PC-9 (cell line): ENCODE measurements around the gene TCF3.

Experiments
- EZH2 ChIP-seq: fragments of 200-600 bp; sonication (generic); IDR thresholded peaks from 2 replicates; pipeline ENCODE4 v1.8.0; 2017; ENCODE audit warnings: antibody characterized with exemption, low read depth
- TF ChIP-seq, protein P1 (sequence below): fragments of 200-600 bp; sonication (generic); conservative IDR thresholded peaks from 2 replicates; pipeline ENCODE4 v1.6.1; 2017; ENCODE audit warnings: mixed run types, antibody characterized with exemption, mild to moderate bottlenecking, moderate library complexity

- no peak for TF ChIP-seq EZH2
- TF ChIP-seq, protein P1, sequence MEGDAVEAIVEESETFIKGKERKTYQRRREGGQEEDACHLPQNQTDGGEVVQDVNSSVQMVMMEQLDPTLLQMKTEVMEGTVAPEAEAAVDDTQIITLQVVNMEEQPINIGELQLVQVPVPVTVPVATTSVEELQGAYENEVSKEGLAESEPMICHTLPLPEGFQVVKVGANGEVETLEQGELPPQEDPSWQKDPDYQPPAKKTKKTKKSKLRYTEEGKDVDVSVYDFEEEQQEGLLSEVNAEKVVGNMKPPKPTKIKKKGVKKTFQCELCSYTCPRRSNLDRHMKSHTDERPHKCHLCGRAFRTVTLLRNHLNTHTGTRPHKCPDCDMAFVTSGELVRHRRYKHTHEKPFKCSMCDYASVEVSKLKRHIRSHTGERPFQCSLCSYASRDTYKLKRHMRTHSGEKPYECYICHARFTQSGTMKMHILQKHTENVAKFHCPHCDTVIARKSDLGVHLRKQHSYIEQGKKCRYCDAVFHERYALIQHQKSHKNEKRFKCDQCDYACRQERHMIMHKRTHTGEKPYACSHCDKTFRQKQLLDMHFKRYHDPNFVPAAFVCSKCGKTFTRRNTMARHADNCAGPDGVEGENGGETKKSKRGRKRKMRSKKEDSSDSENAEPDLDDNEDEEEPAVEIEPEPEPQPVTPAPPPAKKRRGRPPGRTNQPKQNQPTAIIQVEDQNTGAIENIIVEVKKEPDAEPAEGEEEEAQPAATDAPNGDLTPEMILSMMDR = no peak
Measured at GRCh38 chr19:1616396-1616795, 36.0 kb downstream of the TCF3 start.
